ENCODE data around the gene NWD2.

- no peak for TF ChIP-seq POLR2A (IDR thresholded peaks at IDR 0.05)
- TF ChIP-seq, protein P1, sequence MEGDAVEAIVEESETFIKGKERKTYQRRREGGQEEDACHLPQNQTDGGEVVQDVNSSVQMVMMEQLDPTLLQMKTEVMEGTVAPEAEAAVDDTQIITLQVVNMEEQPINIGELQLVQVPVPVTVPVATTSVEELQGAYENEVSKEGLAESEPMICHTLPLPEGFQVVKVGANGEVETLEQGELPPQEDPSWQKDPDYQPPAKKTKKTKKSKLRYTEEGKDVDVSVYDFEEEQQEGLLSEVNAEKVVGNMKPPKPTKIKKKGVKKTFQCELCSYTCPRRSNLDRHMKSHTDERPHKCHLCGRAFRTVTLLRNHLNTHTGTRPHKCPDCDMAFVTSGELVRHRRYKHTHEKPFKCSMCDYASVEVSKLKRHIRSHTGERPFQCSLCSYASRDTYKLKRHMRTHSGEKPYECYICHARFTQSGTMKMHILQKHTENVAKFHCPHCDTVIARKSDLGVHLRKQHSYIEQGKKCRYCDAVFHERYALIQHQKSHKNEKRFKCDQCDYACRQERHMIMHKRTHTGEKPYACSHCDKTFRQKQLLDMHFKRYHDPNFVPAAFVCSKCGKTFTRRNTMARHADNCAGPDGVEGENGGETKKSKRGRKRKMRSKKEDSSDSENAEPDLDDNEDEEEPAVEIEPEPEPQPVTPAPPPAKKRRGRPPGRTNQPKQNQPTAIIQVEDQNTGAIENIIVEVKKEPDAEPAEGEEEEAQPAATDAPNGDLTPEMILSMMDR (IDR thresholded peaks at IDR 0.05) = no peak
Observed at GRCh38 chr4:37464373-37465128, 220.0 kb downstream of the NWD2 start.
